HG03342 (cell line): Measurements from ENCODE around the gene COL6A5.
"Not testable (repeated sequence)": the region's sequence is repeated elsewhere in the genome, so short reads cannot be mapped to it uniquely, and the experiment has no call there.

Experiments
- ATAC-seq: cut with Tn5 transposase; IDR thresholded peaks from one replicate; pipeline ENCODE4 v1.9.1; 2021; ENCODE audit warnings: mild to moderate bottlenecking, moderate library complexity; ENCODE audit not compliant: unreplicated experiment

Gene COL6A5, protein sequence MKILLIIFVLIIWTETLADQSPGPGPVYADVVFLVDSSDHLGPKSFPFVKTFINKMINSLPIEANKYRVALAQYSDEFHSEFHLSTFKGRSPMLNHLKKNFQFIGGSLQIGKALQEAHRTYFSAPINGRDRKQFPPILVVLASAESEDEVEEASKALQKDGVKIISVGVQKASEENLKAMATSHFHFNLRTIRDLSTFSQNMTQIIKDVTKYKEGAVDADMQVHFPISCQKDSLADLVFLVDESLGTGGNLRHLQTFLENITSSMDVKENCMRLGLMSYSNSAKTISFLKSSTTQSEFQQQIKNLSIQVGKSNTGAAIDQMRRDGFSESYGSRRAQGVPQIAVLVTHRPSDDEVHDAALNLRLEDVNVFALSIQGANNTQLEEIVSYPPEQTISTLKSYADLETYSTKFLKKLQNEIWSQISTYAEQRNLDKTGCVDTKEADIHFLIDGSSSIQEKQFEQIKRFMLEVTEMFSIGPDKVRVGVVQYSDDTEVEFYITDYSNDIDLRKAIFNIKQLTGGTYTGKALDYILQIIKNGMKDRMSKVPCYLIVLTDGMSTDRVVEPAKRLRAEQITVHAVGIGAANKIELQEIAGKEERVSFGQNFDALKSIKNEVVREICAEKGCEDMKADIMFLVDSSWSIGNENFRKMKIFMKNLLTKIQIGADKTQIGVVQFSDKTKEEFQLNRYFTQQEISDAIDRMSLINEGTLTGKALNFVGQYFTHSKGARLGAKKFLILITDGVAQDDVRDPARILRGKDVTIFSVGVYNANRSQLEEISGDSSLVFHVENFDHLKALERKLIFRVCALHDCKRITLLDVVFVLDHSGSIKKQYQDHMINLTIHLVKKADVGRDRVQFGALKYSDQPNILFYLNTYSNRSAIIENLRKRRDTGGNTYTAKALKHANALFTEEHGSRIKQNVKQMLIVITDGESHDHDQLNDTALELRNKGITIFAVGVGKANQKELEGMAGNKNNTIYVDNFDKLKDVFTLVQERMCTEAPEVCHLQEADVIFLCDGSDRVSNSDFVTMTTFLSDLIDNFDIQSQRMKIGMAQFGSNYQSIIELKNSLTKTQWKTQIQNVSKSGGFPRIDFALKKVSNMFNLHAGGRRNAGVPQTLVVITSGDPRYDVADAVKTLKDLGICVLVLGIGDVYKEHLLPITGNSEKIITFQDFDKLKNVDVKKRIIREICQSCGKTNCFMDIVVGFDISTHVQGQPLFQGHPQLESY (N-terminal part only)

DNA sequence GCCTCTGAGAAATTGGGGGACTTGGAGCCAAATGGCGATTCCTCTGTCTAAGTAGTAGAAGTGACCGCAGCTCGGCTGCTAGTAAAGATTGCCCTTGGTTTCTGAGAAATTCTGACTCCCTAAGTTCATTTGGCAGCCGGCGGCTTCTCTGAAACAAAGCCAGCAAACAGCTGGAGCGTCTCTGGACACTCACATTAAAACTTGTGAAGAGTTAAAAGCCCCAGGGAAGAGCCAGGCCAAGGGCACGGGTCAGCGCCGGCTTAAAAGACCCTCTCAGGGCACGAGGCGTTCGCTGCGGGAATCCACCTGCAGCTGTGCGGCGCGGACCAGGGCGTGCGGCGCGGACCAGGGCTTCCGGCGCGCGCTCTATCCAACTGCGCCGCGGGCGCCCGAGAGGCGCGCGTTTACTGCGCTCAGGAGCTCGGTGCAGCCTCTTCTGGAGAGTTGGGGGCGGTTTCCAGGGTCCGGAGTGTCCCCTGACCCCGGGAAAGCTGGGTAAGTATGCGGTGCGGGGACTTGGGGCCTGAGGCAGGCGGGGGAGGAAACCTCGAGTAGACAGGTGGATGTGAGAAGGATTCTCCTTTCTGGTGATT, at the start of gene COL6A5:
Gene COL6A5 (plus strand): TSS at position 186 of the 593 bp plus-strand sequence. CDS start 27,967 bp downstream, outside the sequence.
- ATAC-seq = no peak

DNA sequence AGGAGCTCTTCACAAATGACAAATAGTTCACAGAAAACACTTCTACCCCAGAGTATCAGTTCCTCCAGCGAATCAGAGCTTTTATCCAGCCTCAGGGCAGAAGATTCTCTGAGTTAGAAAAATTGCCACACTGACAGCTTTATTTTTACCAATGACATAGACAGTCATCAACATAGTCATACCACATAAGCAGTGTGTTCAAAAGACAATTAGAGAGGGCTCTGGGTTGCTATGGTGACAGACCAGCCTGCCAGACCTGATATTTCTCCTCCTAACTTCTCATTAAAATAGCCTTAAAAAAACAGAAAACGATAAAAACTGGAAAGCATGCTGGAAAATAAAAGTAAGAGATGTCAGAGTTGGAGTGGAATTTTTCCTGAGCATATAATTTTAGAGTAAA, 45.9 kb upstream of the COL6A5 start:
- ATAC-seq = no peak

DNA sequence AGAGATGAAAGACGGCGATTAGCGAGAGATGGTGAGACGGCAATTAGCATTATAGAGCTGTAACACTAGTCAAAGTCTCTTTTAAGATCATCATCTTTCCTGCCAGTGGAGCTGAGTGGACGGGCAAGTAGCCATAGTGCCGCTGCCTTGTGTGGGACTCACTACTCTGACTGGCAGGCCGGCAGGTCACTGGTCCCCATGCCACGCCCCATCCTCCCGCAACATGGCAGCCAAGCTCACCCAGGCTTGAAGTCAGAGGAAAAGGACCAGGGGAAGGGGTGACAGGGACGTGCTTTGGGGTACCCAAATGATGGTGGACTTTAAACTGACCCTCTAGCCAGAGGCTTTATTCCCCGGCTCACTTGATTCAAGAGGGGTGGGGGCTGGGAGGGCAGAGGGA, 44.6 kb upstream of the COL6A5 start:
- no peak for ATAC-seq

DNA sequence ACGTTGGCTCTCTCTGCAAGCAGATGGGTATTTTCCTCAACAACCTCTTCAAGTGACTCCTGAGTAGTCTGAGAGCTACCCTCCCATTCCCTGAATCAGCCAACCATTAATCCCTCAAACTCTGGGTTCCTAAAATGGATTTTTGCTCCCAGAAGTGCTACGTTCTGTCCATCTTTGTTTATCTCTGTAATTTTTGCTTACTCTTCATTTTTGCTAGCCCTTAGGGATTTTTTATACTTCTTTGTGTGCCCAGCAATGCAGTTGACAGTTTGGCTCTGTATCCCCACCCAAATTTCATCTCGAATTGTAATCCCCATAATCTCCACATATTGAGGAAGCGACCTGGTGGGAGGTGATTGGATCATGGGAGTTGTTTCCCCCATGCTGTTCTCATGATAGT, 35.4 kb upstream of the COL6A5 start:
- ATAC-seq = no peak

DNA sequence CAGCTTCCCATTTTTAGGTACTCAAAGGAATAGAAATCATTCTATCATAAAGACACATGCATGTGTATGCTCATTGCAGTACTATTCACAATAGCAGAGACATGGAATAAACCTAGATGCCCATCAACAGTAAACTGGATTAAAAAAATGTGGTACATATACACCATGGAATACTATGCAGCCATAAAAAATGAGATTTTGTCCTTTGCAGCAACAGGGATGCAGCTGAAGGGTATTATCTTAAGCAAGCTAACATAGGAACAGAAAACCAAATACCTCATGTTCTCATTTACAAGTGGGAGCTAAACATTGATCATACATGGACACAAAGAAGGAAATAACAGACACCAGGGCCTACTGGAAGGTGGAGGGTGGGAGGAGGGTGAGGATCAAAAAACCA, 33.1 kb upstream of the COL6A5 start:
- ATAC-seq = no peak

DNA sequence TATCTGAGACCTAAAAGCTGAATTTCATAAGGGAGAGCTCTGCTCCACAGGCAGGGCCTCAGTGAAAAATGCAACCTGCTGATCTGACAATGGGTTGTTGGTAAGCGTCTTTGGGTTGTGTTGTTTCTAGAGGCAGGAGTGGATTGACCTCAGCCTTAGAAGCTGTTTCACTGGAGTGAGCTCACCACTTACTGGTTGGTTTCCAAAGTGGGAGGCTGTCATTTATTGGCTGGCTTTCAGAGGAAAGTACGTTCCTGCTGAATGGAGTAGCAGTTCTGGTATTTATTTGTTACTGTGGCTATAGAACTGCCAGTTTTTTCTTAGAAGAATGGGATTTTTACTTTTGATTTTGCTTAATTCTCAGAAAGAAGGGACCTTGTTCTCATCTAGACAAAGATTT, 29.3 kb upstream of the COL6A5 start:
- no peak for ATAC-seq

DNA sequence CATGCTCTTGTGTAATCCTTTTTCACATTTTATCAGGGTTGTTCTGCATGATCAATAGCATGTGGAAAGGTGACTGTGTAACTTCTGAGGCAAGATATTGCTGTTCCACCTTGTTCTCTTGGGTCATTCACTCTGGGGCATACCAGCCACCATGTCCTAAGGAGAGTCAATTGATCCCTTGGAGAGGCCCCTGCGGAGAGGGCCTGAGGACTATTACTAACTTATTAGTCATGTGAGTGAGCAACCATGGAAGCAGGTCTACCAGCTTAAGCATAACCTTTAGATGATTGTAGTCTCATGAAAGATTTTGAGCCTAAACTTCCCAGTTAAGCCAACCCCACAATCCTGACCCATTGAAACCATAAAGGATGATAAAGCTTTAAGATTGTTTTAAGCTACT, 22.0 kb upstream of the COL6A5 start:
- no peak for ATAC-seq

DNA sequence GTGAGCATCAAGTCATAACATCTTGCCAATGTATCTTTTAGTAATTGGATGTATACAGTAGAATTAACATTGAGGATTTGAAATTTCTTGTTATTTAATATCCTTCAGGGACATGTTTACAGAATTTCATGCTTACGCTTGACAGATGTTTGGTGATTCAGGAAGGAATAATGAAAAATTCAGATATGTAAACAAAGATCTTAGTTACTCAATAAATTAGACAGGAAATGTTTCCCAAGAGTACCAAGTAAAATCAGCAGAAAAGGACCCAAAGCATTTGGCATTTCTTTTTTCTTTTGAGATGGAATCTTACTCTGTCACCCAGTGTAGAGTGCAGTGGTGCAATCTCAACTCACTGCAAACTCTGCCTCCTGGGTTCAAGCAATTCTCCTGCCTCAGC, 4.7 kb upstream of the COL6A5 start:
- ATAC-seq = no peak

DNA sequence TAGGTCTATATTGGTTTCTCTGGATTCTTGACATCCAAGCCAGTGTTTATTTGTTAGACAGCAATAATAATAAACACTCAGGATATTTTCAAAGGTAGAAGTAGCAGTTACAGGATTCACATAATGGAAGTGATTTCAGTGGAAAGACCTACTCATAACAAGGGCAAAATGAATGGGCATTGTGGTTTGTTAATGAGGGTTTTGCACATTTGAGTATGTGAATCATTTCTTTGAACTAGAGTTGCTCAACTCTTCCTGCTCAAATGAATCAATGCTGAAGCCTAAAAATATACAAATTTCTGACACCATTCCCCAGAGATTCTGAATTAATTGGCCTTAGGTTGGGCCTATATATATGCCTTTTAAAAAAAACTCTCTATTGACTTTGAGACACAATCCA, 4.1 kb upstream of the COL6A5 start:
- ATAC-seq = no peak

DNA sequence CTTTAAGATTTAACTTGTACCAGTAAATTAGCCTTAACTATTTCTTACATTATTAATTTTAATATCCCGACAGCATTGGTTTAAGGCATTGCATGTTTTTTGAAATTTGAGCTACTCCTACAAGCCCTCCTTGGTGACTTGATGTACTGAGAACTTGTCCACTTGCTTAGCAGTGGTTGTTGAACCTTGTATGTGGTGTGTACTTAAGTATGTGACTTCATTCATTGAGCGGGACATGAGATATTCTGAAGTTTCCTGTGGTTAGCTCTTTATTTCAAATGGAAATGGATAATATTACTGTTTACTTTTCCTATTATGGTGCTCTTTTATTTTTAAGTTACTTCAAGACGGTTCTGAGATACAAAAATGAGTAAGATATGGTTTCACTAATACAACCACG, 3.6 kb upstream of the COL6A5 start:
- no peak for ATAC-seq

DNA sequence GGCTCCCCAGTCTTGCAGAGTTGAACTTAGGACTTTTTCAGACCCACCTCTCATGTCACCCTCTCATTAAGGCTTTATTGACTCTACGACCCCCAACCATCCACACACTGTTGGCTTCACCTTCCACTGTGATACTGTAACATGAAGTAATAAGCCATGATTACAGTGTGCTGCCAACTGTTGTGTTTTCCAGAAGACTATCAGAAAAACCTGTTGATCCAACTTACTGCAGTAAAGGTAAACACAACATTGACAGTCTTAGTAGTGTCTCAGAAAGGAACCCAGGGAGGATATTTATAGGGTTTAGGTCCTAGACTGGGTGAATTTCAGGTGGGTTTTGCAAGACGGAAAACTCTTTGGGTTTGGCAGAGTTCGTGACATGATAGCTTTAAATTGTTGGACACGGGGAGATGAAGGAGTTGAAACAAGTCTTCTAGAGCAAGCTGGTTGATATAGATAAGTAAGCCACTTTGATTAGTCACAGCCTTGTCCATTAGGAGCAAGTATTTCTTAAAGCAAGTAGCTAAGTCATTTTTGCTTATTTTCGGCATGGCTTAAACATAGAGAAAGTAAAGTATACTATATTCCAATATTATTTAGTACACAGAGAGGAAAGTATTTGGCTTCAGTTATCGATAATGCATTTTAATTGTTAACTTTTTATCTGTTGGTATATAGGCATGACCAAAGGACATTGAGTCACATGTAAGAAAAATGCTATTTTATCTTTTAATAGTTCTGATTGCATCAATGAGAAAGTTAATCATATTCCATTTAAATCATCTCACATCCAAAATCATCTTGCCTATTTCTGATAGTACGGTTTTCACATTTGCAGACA, 2.4 kb upstream of the COL6A5 start:
- ATAC-seq = no peak

DNA sequence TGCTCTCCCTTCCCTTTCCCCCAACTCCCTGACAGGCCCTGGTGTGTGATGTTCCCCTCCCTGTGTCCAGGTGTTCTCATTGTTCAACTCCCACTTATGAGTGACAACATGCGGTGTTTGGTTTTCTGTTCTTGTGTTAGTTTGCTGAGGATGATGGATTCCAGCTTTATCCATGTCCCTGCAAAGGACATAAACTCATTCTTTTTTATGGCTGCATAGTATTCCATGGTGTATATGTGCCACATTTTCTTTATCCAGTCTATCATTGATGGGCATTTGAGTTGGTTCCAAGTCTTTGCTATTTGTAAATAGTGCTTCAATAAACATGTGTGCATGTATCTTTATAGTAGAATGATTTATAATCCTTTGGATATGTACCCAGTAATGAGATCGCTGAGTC, 2.8 kb downstream of the COL6A5 start:
- not testable (repeated sequence) for ATAC-seq

DNA sequence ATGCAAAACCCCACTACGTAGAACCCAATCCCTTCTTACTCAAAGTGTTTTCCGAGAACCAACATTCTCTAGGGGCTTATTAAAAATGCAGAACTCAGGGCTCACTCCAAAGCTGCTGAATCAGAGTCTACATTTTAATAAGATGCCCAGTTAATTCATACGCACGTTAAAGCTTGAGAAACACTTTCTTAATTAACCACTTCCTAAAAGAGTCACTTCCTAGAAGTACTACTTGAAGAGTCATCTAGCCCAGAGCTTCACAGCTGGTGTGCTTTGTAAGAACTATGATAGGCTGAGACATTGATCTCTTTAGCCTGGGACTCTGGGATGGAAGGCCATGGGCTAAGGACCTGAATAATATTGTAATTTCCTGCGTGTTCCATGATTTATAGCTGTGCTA, 9.0 kb downstream of the COL6A5 start:
- no peak for ATAC-seq

DNA sequence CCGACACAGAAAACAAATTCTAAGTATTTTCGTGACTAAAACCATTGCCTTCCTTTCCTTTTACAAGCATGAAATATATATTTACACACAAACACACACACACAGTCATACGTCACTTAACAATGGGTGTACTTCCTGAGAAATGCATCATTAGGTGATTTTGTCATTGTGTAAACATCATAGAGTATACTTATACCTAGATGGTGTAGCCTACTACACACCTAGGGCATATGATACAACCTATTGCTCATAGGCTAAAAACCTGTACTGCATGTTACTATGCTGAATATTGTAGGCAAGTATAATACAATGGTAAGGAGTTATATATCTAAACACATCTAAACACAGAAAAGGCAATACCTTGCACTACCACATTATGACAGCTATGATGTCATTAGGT, 28.6 kb downstream of the COL6A5 start:
- ATAC-seq = no peak

DNA sequence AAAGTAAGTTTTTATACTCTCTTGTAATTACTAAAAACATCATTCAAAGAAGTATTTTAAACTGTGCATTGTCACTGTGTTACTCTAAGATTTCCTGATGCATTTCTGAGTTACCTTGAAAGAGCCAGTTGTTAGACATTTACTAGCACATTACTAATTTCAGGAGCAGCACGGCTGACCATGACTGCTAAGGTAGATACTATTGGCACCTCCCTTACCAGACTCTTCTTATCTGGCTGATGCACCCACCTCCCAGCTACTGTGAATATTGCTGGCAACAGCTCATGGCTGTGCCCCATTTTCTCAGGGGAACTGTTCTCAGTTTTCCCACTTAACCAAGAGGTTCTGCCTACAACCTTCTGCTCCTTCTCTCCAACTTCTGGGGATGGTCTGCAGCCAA, 29.4 kb downstream of the COL6A5 start:
- no peak for ATAC-seq

DNA sequence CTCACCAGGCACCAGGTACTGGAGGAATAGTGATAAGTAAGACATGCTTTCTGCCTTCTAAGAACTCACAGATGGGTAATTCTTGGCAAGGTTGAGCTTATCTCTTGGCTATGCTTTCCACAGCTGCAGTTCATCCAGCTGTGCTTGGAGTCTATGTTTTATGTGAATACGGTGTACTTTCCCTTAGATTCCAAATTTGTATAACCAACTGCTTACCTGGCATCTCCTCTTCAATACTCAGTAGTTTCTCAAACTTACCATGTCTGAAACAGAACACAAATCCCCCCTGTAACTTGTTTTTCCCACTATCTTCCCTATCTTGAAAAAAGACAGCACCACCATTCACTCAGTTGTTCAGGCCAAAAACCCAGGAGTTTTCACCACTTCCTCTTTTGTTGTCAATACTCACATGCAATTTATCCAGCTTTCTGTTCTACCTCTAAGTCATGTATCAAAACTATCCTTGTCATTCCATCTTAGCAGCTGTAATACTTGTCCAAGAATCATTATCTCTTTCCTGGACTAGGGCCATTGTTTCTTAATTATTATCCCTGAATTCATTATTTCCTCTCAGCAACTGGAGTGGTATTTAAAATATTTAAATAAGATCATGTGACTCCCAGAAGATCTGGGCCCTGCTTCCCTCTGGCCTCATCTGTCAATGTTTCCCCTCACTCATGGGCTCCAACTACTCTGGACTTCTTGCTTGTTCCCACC, 32.6 kb downstream of the COL6A5 start:
- no peak for ATAC-seq

DNA sequence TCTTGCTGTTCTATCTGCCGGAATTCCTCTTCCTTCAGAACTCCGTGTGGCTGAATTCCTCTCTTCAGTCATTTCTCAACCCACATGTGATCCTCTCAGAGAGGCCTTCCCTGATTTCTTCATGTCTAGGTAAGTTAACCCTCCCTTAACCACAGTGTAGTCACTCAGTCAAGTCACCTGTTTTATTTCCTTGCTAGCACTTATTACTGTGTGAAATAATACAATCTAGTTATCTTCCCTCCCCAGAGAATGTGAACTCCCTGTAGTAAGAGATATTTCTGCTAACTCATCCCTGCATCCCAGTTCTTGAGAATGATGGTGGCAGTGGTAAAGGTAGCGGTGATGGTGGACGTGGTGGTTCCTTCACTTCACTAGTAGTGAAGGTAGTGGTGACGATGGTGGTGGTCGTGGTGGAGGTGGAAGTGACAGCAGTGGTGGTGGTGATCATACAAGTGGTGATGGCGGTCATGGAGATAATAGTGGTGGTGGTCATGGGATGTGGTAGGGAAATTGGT, 33.3 kb downstream of the COL6A5 start:
- no peak for ATAC-seq

DNA sequence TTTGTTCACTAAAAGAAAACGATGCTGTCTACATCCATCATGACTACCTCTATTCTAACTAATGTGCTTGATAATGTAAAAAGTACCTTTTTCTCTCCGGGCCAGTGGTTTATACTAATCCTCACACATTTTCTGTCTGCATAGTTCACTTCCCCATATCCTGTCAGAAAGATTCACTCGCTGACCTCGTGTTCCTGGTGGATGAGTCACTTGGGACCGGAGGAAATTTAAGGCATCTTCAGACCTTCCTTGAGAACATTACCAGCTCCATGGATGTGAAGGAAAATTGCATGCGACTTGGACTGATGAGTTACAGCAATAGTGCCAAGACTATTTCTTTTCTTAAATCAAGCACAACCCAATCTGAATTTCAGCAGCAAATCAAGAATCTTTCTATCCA, 33.8 kb downstream of the COL6A5 start:
- no peak for ATAC-seq

DNA sequence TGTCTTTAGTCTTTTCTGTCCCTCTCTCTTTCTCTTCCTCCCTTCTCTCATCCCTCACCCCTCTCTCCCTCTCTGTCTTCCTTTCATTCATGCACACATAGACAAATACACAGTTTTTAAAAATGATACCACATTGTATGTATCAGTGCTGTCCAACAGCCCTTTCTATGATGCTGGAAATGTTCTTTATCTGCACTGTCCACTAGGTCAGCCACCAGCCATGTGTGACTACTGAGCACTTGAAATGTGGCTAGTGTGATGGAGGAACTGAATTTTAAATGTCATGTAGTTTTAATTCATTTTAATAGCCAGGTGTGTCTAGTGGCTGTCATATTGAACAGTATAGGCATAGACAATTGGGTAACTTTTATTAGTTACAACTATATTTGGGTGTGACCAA, 34.9 kb downstream of the COL6A5 start:
- ATAC-seq = no peak
